Heart left ventricle (tissue), 16 donors: ENCODE data around the gene CDC37L1. TPM values are rescaled to one million over a fixed set of nuclear protein-coding genes. Genes with fewer than 3 reads are reported as not detected.
A peak's percentile ranks its signal among the peaks of the same experiment; 100 is the strongest.

Experiments used
- ATAC-seq, 4 donors: fragments of 200-7000 bp; cut with Tn5 transposase; one replicate each; pipeline ENCODE4 v1.9.1; 2020 to 2022; ENCODE audit warnings: moderate library complexity in 4 of 4, mild to moderate bottlenecking in 3 of 4, moderate number of reproducible peaks in 1 of 4
- DNase-seq, 5 donors: peaks; one replicate each; pipeline ENCODE4 v3.0.0-alpha.2; 2020
- H3K27ac ChIP-seq, 12 donors: fragments of 200-600 bp; sonication (generic) in 4 of 12; one replicate each; pipeline versions ENCODE4 v1.5.0 to v1.8.0; 2016 to 2022; ENCODE audit warnings: mild to moderate bottlenecking in 2 of 12
- H3K27me3 ChIP-seq, 9 donors: fragments of 200-600 bp; sonication (generic) in 2 of 9; one replicate each; pipeline versions ENCODE4 v1.5.1 to v1.8.0; 2016 to 2022; ENCODE audit warnings: mild to moderate bottlenecking in 3 of 9
- H3K36me3 ChIP-seq, 9 donors: fragments of 200-600 bp; sonication (generic) in 2 of 9; one replicate each; pipeline versions ENCODE4 v1.5.0 to v1.8.0; 2018 to 2022; ENCODE audit warnings: mild to moderate bottlenecking in 2 of 9
- H3K4me1 ChIP-seq, 12 donors: fragments of 200-600 bp; sonication (generic) in 4 of 12; one replicate each; pipeline versions ENCODE4 v1.5.0 to v1.8.0; 2016 to 2022; ENCODE audit warnings: mild to moderate bottlenecking in 3 of 12
- H3K4me3 ChIP-seq, 12 donors: fragments of 200-600 bp; sonication (generic) in 4 of 12; one replicate each; pipeline versions ENCODE4 v1.5.0 to v1.8.0; 2017 to 2022; ENCODE audit warnings: mild to moderate bottlenecking in 9 of 12, moderate library complexity in 4 of 12
- H3K9me3 ChIP-seq, 12 donors: fragments of 200-600 bp; sonication (generic) in 4 of 12; one replicate each; pipeline versions ENCODE4 v1.5.0 to v1.8.0; 2016 to 2022; ENCODE audit warnings: mild to moderate bottlenecking in 1 of 12
- CTCF ChIP-seq, 12 donors: fragments of 200-600 bp; sonication (generic) in 4 of 12; IDR thresholded peaks; one replicate each; pipeline versions ENCODE4 v1.5.0 to v1.8.0; 2018 to 2022; ENCODE audit warnings: antibody characterized with exemption in 12 of 12, mild to moderate bottlenecking in 5 of 12
- POLR2A ChIP-seq, 2 donors: fragments of 450-650 bp; IDR thresholded peaks; one replicate each; pipeline ENCODE4 v1.6.1; 2017; ENCODE audit warnings: antibody characterized with exemption in 2 of 2, mild to moderate bottlenecking in 2 of 2, moderate library complexity in 2 of 2
- WGBS, 4 donors: extraction: QIAGEN DNeasy Blood & Tissue Kit in 2 of 4; methylation state at CpG; one replicate each; pipeline versions ENCODE4 v1.1.5 to v1.1.7; 2013 to 2018; 5-methylcytosine and 5-hydroxymethylcytosine counted together
- intact Hi-C, 10 donors: fragments of 100-400 bp; cut with DNase I; formaldehyde crosslinking; loops; one replicate each; pipeline versions ENCODE4 v1.11.1 to v1.14.2; 2022
- polyA plus RNA-seq, 2 donors: library from polyadenylated mRNA; stranded (reverse); fragments of 200-250 nt; gene quantifications; one replicate each; pipeline ENCODE4 v1.2.3, GENCODE V29; 2013
- total RNA-seq, 9 donors: library from RNA; depleted of rRNA in 2 of 9; stranded (reverse); fragments of >200 nt in 2 of 9; fragmentation: NEBNext Ultra II Directional in 3 of 9; extraction: Animal tissue kit (Norgen Biotek cat#: 25700) in 3 of 9; gene quantifications; one replicate each; pipeline versions ENCODE4 v1.1.0 to v1.2.4, GENCODE V29; 2016 to 2023
- donor health status: ischemic (EF 13 %, LVEDD 7.1; RV severe dilation, severe dysfunction).
- donor health status: healthy with polysubstance abuse.
- donor health status: DM: no; HTN: yes; CAD: no.
- donor health status: DM: no; HTN: no; CAD: no.
- donor health status: ischemic (EF 25% LVEDD 6.9; RV normal size, moderate dysfunction).
- donor health status: ischemic (EF 25% LVEDD 5.7; RV mildly dilated, moderate dysfunction).
- donor health status: healthy.
- donor health status: DM: yes; HTN: yes; CAD: no.
- donor health status: ischemic (EF 35%, LVEDD 5.7; RV mildly dilated, moderate dysfunction).
- donor health status: nonischemic (EF 11% LVEDD 7.7; RV severe dilation, severe dysfunction).
- donor health status: DM: yes; HTN: yes; CAD: no.
- donor health status: PGD.
- donor health status: ischemic (EF 29% LVEDD 5.4; RV normal size, mild dysfunction).
- donor health status: nonischemic (EF 23%, LVEDD 6.1; RV moderate dilation, normal function).

The CDC37L1 gene
- total and polyA plus RNA-seq, 11 donors: 15.6 to 100 (median 34.9) TPM

- TF ChIP-seq CTCF (IDR thresholded peaks at IDR 0.05) (no peak), POLR2A (IDR thresholded peaks at IDR 0.05) (no peak)
- 44 to 59% (median 54%) methylated on average over 1 of the region's 1 CpG for WGBS, 4 donors
- no peak overlapping the region for H3K27ac ChIP-seq
- peaks cover 0 to 17% (median 3%) of the 10 kb centered on the region in 9 donors for H3K36me3 ChIP-seq
- no peak overlapping the region for H3K4me3 ChIP-seq
- intact Hi-C loops: no loop called here
- H3K4me1 ChIP-seq: peaks cover 0 to 9% (median 0%) of the 10 kb centered on the region in 12 donors
- DNase-seq: no peak
- H3K9me3 ChIP-seq: no peaks in the 10 kb centered on the region
- no peaks in the 10 kb centered on the region for H3K27me3 ChIP-seq
- no peak for ATAC-seq
Measured at GRCh38 chr9:4727593-4727992, 48.2 kb downstream of the CDC37L1 start.

GRCh38 chr9:4732890-4733289 lies 53.5 kb downstream of the CDC37L1 start:
- ATAC-seq (no peak), DNase-seq (no peak)
- H3K9me3 ChIP-seq: no peaks in the 10 kb centered on the region
- no peak overlapping the region for H3K27ac ChIP-seq
- intact Hi-C loops: no loop called here
- no peak overlapping the region for H3K4me3 ChIP-seq
- no peaks in the 10 kb centered on the region for H3K27me3 ChIP-seq
- H3K4me1 ChIP-seq: peaks cover 0 to 15% (median 2%) of the 10 kb centered on the region in 12 donors
- no peak for TF ChIP-seq CTCF (IDR thresholded peaks at IDR 0.05)
- 98 to 100% (median 100%) methylated on average over 1 of the region's 1 CpG for WGBS, 4 donors
- H3K36me3 ChIP-seq: no peaks in the 10 kb centered on the region

- 92 to 100% (median 96%) methylated on average over 2 of the region's 2 CpGs for WGBS, 4 donors
- peaks cover 0 to 26% (median 8%) of the 10 kb centered on the region in 12 donors for H3K4me1 ChIP-seq
- no peak overlapping the region for H3K4me3 ChIP-seq
- TF ChIP-seq CTCF (IDR thresholded peaks at IDR 0.05) (no peak), POLR2A (IDR thresholded peaks at IDR 0.05) (no peak)
- intact Hi-C loops: no loop called here
- no peaks in the 10 kb centered on the region for H3K9me3 ChIP-seq
- ATAC-seq (peak in 1 of 4 donors; percentile 38), DNase-seq (no peak)
- no peaks in the 10 kb centered on the region for H3K36me3 ChIP-seq
- no peak overlapping the region for H3K27ac ChIP-seq
- H3K27me3 ChIP-seq: no peaks in the 10 kb centered on the region
Measured at GRCh38 chr9:4734150-4734549, 54.8 kb downstream of the CDC37L1 start.

DNA sequence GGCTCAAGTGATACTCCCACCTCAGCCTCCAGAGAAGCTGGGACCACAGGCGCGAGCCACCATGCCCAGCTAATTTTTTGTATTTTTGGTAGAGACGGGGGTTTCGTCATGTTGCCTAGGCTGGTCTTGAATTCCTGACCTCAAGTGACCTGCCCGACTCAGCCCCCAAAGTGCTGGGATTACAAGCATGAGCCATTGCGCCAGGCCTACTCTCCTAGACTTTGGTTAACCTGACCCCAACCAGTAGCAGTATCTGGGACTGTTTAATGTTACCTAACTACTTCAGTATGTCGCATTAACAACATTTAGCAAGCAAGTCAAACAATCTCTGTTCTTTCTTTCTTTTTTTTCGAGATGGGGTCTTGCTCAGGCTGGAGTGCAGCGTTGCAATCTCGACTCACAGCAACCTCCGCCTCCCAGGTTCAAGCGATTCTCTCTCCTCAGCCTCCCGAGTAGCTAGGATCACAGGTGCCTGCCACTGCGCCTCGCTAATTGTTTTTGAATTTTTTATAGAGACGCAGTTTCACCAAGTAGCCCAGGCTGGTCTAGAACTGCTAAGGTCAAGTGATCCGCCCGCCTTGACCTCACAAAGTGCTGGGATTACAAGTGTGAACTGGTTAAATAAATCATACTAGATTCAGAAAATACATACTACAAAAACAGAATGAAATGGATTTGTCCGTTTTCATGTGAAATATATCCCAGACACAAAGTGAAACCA lies 59.7 kb downstream of the CDC37L1 start:
- Histone ChIP-seq H3K27me3 (no peaks in the 10 kb centered on the region), H3K36me3 (no peaks in the 10 kb centered on the region), H3K4me1 (peaks cover 0 to 33% (median 15%) of the 10 kb centered on the region in 12 donors), H3K4me3 (peak overlapping the region in 9 of 12 donors; percentile 83 to 98 (median 89)), H3K9me3 (no peaks in the 10 kb centered on the region), H3K27ac (peak overlapping the region in 5 of 12 donors; percentile 94 to 97 (median 95))
- DNase-seq (no peak), ATAC-seq (no peak)
- TF ChIP-seq POLR2A (IDR thresholded peaks at IDR 0.05): no peak
- no peak for TF ChIP-seq CTCF (IDR thresholded peaks at IDR 0.05)
- WGBS, 4 donors: 91 to 95% (median 95%) methylated on average over 19 of the region's 19 CpGs
- intact Hi-C loops: no loop called here
